Brain microvascular endothelial cell (primary cell): Measurements from ENCODE around the gene TRPV2.

ENCODE experiments used
- DNase-seq: peaks from one replicate; pipeline ENCODE4 v3.0.0-alpha.2; 2020
- H3K27ac ChIP-seq: fragments of 250-450 bp; sonication (Bioruptor Pico); 2 replicates; pipeline ENCODE4 v1.5.1; 2020; ENCODE audit warnings: mild to moderate bottlenecking, moderate library complexity
- H3K27me3 ChIP-seq: fragments of 250-450 bp; sonication (Bioruptor Pico); replicated peaks from 2 replicates; pipeline ENCODE4 v1.5.1; 2020; ENCODE audit warnings: mild to moderate bottlenecking
- H3K36me3 ChIP-seq: fragments of 250-450 bp; sonication (Bioruptor Pico); replicated peaks from 2 replicates; pipeline ENCODE4 v1.5.1; 2020; ENCODE audit warnings: mild to moderate bottlenecking
- H3K4me3 ChIP-seq: 2 replicates; pipeline ENCODE4 v1.5.1; 2011; ENCODE audit warnings: low read depth, mild to moderate bottlenecking, control low read depth, low read length, moderate library complexity
- in situ Hi-C: cut with HindIII; loops from 2 replicates; pipeline ENCODE4 v1.10.0; 2017; ENCODE audit warnings: low sequenced_read_pairs, low pct_ligation_motif_present
- TF ChIP-seq, protein P1 (sequence below): IDR thresholded peaks from 2 replicates; pipeline ENCODE4 v1.5.1; 2011; ENCODE audit warnings: low read depth, mild to moderate bottlenecking, moderate library complexity, low read length, control low read depth, inconsistent platforms; ENCODE audit errors: missing control alignments

The TRPV2 gene

DNA sequence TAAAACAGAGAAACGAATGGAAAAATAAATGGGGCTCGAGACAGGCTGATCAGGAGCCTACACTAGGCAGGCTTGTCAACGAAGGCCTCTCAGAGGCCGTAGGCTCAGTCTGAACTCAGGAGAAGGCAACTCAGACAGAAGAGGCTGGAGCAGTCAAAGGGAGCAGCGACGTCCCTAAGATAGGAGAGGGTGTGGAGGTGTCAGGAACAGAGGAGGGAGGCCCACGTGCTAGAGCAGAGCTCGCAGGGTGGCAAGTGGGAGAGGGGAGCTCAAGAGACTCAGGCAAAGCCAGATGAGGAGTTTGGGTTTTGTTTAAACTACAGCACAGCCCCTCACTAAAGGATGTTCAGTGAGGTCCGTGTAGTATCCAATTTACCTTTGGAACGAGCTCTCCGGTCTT lies 43.9 kb downstream of the TRPV2 start:
- no peaks in the 10 kb centered on the region for H3K27me3 ChIP-seq
- no peaks in the 10 kb centered on the region for H3K36me3 ChIP-seq
- no peak overlapping the region for H3K4me3 ChIP-seq
- in situ Hi-C loops = no loop called here
- DNase-seq = no peak
- no peak overlapping the region for H3K27ac ChIP-seq
- TF ChIP-seq, protein P1, sequence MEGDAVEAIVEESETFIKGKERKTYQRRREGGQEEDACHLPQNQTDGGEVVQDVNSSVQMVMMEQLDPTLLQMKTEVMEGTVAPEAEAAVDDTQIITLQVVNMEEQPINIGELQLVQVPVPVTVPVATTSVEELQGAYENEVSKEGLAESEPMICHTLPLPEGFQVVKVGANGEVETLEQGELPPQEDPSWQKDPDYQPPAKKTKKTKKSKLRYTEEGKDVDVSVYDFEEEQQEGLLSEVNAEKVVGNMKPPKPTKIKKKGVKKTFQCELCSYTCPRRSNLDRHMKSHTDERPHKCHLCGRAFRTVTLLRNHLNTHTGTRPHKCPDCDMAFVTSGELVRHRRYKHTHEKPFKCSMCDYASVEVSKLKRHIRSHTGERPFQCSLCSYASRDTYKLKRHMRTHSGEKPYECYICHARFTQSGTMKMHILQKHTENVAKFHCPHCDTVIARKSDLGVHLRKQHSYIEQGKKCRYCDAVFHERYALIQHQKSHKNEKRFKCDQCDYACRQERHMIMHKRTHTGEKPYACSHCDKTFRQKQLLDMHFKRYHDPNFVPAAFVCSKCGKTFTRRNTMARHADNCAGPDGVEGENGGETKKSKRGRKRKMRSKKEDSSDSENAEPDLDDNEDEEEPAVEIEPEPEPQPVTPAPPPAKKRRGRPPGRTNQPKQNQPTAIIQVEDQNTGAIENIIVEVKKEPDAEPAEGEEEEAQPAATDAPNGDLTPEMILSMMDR = no peak

DNA sequence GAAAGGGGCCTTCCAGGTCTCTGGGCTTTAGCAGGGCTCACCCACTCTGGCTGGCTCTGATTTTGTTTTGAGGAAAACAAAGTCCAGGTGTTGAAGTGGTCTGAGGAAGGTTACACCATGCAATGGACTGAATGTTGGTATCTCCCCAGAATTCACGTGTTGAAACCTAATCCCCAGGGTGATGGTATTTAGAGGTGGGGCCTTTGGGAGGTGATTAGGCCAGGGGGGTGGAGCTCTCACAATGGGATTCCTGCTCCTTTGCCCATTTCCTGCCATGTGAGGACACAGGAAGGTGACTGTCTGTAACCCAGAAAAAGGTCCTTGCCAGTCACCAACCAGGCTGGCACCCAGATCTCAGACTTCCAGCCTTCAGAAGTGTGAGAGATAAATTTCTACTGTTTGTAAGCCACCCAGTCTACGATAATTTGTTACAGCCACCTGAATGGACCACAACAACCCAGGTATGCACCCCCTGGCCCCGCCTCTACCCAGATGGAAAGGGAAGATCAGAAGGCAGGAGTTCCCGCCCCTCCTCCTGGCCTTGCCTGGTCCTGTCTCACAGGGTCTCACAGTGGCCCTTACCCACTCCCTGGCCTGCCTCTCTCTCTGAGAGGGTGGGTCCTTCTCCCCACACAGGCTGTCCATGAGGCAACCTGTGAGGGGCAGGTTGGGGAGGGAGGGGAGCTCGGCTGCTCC lies 44.6 kb downstream of the TRPV2 start:
- DNase-seq = no peak
- Histone ChIP-seq H3K4me3 (no peak overlapping the region), H3K27me3 (no peaks in the 10 kb centered on the region), H3K36me3 (no peaks in the 10 kb centered on the region), H3K27ac (no peak overlapping the region)
- TF ChIP-seq, protein P1 = no peak
- in situ Hi-C loops = no loop called here

DNA sequence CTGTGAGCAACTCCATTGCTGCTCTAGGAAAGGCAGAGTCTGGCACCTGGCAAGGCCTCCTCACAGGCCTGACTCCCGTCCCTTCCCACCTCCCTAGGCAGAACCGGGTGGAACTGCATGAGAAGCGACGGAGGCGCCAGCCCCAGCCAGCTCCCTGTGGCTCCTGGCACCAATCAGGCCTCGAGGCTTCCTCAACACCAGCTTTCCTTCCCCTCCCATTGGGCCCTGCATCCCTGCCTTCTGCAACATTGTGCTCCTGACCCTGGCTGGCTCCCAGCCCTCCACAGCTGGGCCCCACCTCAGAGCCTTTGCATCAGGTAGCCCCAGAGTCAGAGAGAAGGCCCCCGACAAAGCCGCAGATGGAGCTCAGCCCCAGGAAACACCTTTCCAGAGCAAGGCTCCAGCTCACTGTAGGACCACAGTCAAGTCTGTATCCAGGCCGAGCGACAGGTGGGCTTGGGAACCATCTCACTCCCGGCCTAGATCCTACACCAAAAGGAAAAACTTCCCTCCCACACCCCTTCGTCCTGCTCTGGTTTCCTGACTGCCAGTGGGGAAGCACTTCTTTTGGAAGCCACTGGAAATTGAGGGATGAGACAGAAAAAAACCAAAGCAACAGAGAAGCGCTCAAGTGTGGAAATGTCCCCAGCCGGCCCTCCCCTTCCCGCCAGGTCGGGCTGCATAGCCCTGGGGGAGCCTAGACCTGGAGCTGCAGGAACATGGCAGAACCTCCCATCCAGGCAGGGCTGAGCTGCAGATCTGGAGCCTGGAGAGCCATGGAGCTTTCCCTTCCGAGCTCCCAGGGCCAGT lies 45.6 kb downstream of the TRPV2 start:
- in situ Hi-C loops = no loop called here
- TF ChIP-seq, protein P1 = no peak
- no peak overlapping the region for H3K27ac ChIP-seq
- H3K4me3 ChIP-seq = no peak overlapping the region
- H3K27me3 ChIP-seq = no peaks in the 10 kb centered on the region
- no peak for DNase-seq
- H3K36me3 ChIP-seq = no peaks in the 10 kb centered on the region

DNA sequence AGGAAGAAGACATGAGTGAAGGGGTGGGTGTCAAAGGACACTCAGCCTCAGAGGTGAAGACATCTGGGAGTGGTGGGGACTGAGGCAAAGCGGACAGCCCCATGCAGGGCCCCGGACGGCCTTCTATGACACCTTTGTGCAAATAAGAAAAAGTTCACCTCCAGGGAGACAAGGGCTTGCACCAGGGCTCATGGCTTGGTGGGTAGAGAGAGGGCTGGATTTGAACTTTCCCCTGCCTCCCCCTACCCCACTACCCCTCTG lies 46.2 kb downstream of the TRPV2 start:
- no peak for DNase-seq
- in situ Hi-C loops = no loop called here
- TF ChIP-seq, protein P1 = no peak
- Histone ChIP-seq H3K27me3 (no peaks in the 10 kb centered on the region), H3K4me3 (no peak overlapping the region), H3K27ac (no peak overlapping the region), H3K36me3 (no peaks in the 10 kb centered on the region)

DNA sequence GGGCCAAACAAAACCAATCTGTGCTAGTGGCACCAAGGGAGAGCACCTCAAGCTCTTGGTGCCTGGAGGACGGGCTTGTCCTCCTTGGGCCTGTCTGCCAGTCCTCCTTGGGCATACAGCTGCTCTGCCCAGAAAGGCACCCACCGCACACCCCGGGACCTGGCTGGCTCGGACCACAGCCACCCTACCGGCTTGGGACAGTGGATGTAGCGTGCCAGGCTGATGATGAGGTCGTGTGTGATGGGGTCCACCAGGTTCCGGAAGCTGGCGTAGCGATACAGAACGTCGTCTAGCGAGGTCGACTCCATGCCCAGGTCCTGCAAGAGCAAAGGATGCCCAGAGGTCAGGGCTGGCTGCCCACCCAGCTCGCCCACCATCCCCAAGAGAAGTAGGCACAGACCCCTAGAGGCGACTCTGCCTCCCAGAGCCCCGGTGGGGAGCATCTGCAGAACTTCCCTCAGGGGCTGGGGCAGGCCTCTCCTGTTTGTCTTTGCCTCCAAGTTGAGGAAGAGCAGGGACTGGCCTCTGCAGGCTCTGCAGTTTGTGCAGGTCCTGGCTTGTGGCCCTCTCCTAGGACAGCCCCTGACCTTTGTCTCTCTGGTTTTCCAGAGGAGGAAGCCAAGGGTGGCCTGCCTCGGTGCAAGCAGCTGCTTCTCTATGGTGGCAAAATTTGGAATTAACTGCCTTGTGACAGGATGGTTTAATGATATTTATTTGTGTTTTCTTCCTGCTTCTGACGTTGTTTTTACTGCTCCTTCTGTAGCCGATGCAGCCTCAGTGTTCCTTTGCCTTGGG lies 46.9 kb downstream of the TRPV2 start:
- TF ChIP-seq, protein P1 = no peak
- H3K27me3 ChIP-seq = no peaks in the 10 kb centered on the region
- H3K36me3 ChIP-seq = no peaks in the 10 kb centered on the region
- H3K4me3 ChIP-seq = no peak overlapping the region
- in situ Hi-C loops = no loop called here
- no peak for DNase-seq
- no peak overlapping the region for H3K27ac ChIP-seq
